Mammary epithelial cell (primary cell): ENCODE data around the gene SLC26A6.

Experiments
- EZH2 ChIP-seq: IDR thresholded peaks from 2 replicates; pipeline ENCODE4 v1.6.1; 2012; ENCODE audit warnings: low read length, inconsistent platforms, borderline replicate concordance
- TF ChIP-seq, protein P1 (sequence below), 2 donors: IDR thresholded peaks in 1 of 2; conservative IDR thresholded peaks in 1 of 2; 2 replicates each; pipeline ENCODE4 v1.5.1; 2011 to 2012; ENCODE audit warnings: inconsistent platforms in 2 of 2, low read length in 2 of 2, mild to moderate bottlenecking in 2 of 2, control low read depth in 1 of 2, low read depth in 1 of 2; ENCODE audit not compliant: insufficient read depth in 1 of 2; ENCODE audit errors: extremely low read depth in 1 of 2

DNA sequence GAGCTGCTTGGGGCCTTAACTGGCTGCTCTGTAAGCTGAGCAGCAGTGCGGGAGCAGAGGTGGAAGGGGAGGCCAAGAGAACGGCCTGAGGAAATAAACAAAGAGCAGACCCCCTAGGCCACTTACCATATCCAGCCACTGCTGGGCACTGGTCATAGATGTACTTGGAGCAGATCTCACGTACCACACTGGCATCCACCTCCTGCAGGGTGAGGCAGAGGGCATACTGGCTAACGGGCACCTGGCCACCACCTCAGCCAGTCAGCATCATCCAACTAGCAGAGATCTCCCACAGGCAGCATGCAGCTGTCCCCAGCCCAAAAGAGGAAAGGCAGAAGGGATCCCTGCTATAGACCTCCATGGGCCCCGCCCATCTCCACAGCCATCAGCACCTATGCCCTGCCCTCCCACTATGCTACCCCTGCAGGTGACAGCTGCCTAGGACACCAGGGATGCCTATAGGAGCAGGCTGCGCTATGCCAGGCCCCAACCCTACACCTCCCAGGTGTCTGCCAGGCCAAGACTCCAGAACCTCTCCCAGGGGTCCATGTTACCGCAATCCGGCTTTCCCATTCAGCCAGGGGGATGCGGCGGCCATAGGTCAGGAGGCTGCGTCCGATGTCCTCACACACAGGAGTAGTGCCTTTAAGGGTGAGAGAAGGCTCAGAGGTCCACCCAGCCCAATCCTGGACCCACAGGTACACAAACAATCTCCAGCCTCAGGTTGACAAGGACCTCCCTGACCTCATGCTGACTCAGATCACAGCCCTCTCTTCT lies 35.6 kb downstream of the SLC26A6 start:
- TF ChIP-seq, protein P1, sequence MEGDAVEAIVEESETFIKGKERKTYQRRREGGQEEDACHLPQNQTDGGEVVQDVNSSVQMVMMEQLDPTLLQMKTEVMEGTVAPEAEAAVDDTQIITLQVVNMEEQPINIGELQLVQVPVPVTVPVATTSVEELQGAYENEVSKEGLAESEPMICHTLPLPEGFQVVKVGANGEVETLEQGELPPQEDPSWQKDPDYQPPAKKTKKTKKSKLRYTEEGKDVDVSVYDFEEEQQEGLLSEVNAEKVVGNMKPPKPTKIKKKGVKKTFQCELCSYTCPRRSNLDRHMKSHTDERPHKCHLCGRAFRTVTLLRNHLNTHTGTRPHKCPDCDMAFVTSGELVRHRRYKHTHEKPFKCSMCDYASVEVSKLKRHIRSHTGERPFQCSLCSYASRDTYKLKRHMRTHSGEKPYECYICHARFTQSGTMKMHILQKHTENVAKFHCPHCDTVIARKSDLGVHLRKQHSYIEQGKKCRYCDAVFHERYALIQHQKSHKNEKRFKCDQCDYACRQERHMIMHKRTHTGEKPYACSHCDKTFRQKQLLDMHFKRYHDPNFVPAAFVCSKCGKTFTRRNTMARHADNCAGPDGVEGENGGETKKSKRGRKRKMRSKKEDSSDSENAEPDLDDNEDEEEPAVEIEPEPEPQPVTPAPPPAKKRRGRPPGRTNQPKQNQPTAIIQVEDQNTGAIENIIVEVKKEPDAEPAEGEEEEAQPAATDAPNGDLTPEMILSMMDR (conservative IDR thresholded peaks at IDR 0.05 in 1 of 2, IDR thresholded peaks at IDR 0.05 in 1 of 2; ENCODE audit: extremely low read depth in 1 of 2, insufficient read depth in 1 of 2, low read depth in 1 of 2, low read length in 2 of 2) = peak in 1 of 2 donors; percentile 8
- no peak for TF ChIP-seq EZH2
